Astrocyte (in vitro differentiated cells and primary cell): ENCODE results near the gene UBR3.

Experiments used
- CTCF ChIP-seq: IDR thresholded peaks from 2 replicates; pipeline ENCODE4 v1.5.1; 2011; ENCODE audit warnings: low read depth, mild to moderate bottlenecking, inconsistent platforms, low read length, moderate library complexity; ENCODE audit not compliant: insufficient read depth
- EZH2 ChIP-seq: IDR thresholded peaks from 2 replicates; pipeline ENCODE4 v1.6.1; 2012; ENCODE audit warnings: mild to moderate bottlenecking, low read length, inconsistent platforms; ENCODE audit not compliant: insufficient read depth

GRCh38 chr2:169965495-169965894 is 138.2 kb downstream of the UBR3 start:
- TF ChIP-seq CTCF = no peak
- no peak for TF ChIP-seq EZH2
